Measurements from ENCODE around the gene PSD4.

The PSD4 gene

DNA sequence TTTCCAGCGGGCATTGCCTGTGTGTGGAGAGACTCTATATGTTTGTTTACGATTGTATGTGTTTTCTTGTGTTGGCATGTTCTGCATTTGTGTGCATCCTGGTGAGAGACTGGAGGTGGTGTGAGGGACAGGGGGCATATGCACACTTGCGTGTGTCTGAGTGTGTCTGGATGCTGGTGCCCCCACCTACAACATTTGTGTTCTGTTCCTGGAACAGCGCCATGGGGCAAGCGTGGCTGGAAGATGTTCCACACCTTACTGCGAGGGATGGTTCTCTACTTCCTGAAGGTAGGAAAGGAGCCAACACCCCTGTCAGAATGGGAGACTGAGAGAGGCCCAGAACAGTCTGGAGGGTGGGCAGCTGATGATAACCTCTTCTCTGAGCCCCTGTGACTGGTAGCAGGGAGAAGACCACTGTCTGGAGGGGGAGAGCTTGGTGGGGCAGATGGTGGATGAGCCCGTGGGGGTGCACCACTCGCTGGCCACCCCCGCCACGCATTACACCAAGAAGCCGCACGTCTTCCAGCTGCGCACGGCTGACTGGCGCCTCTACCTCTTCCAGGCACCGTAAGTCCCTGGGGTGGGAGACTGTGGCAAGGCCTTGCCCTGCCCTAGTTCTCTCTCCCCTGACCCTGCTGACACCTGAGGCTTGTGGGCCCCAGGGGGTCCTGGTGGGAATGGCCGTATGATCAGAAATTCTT lies 23.7 kb downstream of the PSD4 start:
- DNase-seq (ENCODE audit: insufficient read length) (no peak), FAIRE-seq (no peak)
- TF ChIP-seq POLR2AphosphoS5 (IDR thresholded peaks at IDR 0.05; ENCODE audit: low read depth, low read length) (no peak), POLR2A (IDR thresholded peaks at IDR 0.05; ENCODE audit: low read depth, low read length) (no peak), TAF1 (IDR thresholded peaks at IDR 0.05; ENCODE audit: borderline replicate concordance, low read depth, low read length) (no peak)

GRCh38 chr2:113198048-113198789 lies 24.4 kb downstream of the PSD4 start:
- TF ChIP-seq POLR2AphosphoS5 (IDR thresholded peaks at IDR 0.05; ENCODE audit: low read depth, low read length) = no peak
- FAIRE-seq = no peak
- no peak for DNase-seq (ENCODE audit: insufficient read length)

DNA sequence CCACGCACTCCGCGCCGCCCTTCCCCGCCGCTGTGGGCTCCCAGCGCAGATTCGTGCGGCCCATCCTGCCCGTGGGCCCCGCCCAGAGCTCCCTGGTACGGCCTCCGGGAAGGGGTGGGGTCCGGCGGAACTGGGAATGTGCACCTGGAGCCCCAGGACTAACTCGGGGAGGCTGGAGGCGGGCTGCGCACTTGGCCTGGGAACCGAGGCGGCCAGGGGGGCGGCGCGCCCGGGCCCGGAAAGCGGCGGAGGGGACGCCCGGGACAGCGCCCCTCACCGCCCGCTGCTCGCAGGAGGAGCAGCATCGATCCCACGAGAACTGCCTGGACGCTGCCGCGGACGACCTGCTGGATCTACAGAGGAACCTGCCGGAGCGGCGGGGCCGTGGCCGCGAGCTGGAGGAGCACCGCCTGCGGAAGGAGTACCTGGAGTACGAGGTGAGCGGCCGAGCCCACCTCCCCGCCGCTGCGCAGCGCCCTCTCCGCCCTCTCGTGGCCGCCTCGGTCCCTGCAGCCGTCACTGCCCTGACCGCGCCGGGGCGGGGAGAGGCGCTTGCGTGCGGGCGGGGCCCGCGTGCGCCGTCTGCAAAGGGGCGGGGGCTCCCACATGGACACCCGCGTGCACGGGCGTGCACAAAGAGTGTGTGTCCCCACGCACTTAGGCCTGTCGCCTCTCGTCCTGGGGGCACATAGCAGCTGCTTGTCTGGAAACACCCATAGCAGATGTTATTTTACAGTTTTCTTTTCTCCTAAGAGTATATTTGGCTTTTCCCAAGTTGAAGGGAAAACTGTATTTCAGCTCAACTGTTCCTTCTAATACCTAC lies 25.2 kb downstream of the PSD4 start:
- TF ChIP-seq TAF1 (IDR thresholded peaks at IDR 0.05; ENCODE audit: borderline replicate concordance, low read depth, low read length) (no peak), POLR2AphosphoS5 (IDR thresholded peaks at IDR 0.05; ENCODE audit: low read depth, low read length) (0 out of 2 replicates have a peak, but pooled peaks have one; percentile 42)
- FAIRE-seq (peak; percentile 92), DNase-seq (ENCODE audit: insufficient read length) (peak; percentile 84)

DNA sequence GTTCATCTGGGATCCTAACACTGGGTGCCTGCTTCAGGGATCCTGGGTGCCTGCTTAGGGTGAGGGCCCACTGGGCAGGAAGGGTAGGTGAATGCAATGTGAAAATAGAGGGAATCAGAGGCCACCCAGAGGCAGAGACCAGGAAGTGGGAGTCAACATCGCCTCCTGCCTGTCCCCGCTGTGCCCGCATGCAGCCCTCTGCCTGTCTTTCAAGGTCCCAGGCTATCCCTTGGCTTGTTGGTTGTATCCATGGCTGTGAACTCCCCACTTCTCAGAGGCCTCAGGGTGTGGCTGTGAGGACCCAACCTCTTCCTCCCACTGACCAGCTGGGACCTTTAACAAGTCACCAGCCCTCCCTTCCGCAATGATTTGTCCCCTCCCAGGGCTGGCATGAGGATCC lies 26.5 kb downstream of the PSD4 start:
- TF ChIP-seq TAF1 (IDR thresholded peaks at IDR 0.05; ENCODE audit: borderline replicate concordance, low read depth, low read length) (no peak), POLR2AphosphoS5 (IDR thresholded peaks at IDR 0.05; ENCODE audit: low read depth, low read length) (no peak), POLR2A (IDR thresholded peaks at IDR 0.05; ENCODE audit: low read depth, low read length) (no peak)
- FAIRE-seq (no peak), DNase-seq (ENCODE audit: insufficient read length) (no peak)

GRCh38 chr2:113200736-113201490 lies 27.1 kb downstream of the PSD4 start:
- FAIRE-seq = no peak
- TF ChIP-seq POLR2A (IDR thresholded peaks at IDR 0.05; ENCODE audit: low read depth, low read length) (no peak), TAF1 (IDR thresholded peaks at IDR 0.05; ENCODE audit: borderline replicate concordance, low read depth, low read length) (no peak), POLR2AphosphoS5 (IDR thresholded peaks at IDR 0.05; ENCODE audit: low read depth, low read length) (no peak)
- DNase-seq (ENCODE audit: insufficient read length) = no peak

- DNase-seq (ENCODE audit: insufficient read length) (no peak), FAIRE-seq (no peak)
- no peak for TF ChIP-seq TAF1 (IDR thresholded peaks at IDR 0.05; ENCODE audit: borderline replicate concordance, low read depth, low read length)
- TF ChIP-seq POLR2AphosphoS5 (IDR thresholded peaks at IDR 0.05; ENCODE audit: low read depth, low read length) = no peak; the same call in 1 of the 2 replicates
- 0 out of 2 replicates have a peak, but pooled peaks have one; percentile 9 for TF ChIP-seq POLR2A (IDR thresholded peaks at IDR 0.05; ENCODE audit: low read depth, low read length)
Measured at GRCh38 chr2:113201496-113202304, 27.9 kb downstream of the PSD4 start.

GRCh38 chr2:113202305-113203216 lies 28.8 kb downstream of the PSD4 start:
- DNase-seq (ENCODE audit: insufficient read length) = no peak
- TF ChIP-seq TAF1 (IDR thresholded peaks at IDR 0.05; ENCODE audit: borderline replicate concordance, low read depth, low read length) = no peak
- TF ChIP-seq POLR2A (IDR thresholded peaks at IDR 0.05; ENCODE audit: low read depth, low read length) = peak; percentile 54; the same call in 1 of the 2 replicates
- TF ChIP-seq POLR2AphosphoS5 (IDR thresholded peaks at IDR 0.05; ENCODE audit: low read depth, low read length) = peak; percentile 71
- FAIRE-seq = no peak

DNA sequence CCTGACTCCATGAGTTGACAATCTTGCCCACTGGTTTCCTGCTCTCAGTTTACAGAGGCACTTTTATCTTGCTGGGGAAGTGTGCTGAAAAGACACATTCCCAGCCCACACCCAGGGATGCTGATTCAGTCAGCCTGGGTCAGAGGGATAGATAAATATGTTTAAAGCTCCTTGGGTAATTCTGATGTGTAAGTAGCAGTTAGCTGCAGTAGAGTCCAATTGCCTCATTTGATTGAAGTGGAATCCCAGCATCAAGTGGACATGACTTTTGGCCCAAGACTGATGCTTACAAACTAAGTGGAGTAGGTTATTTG lies 29.4 kb downstream of the PSD4 start:
- DNase-seq (ENCODE audit: insufficient read length) = no peak
- no peak for TF ChIP-seq POLR2AphosphoS5 (IDR thresholded peaks at IDR 0.05; ENCODE audit: low read depth, low read length)
- TF ChIP-seq POLR2A (IDR thresholded peaks at IDR 0.05; ENCODE audit: low read depth, low read length) = no peak
- TF ChIP-seq TAF1 (IDR thresholded peaks at IDR 0.05; ENCODE audit: borderline replicate concordance, low read depth, low read length) = no peak
- no peak for FAIRE-seq

- peak; percentile 49; the same call in 1 of the 2 replicates for TF ChIP-seq POLR2AphosphoS5 (IDR thresholded peaks at IDR 0.05; ENCODE audit: low read depth, low read length)
- TF ChIP-seq TAF1 (IDR thresholded peaks at IDR 0.05; ENCODE audit: borderline replicate concordance, low read depth, low read length) = no peak
- TF ChIP-seq POLR2A (IDR thresholded peaks at IDR 0.05; ENCODE audit: low read depth, low read length) = peak; percentile 58
- DNase-seq (ENCODE audit: insufficient read length) = peak; percentile 71
- peak; percentile 83 for FAIRE-seq
Measured at GRCh38 chr2:113203901-113204519, 30.2 kb downstream of the PSD4 start.
